ENCODE measurements around the gene TSPAN12. TPM values are rescaled to one million over a fixed set of nuclear protein-coding genes. Genes with fewer than 3 reads are reported as not detected.
A peak's percentile ranks its signal among the peaks of the same experiment; 100 is the strongest.

The TSPAN12 gene
- total RNA-seq, 2 donors from 2014 or later, result 6.9 to 9.9 TPM

DNA sequence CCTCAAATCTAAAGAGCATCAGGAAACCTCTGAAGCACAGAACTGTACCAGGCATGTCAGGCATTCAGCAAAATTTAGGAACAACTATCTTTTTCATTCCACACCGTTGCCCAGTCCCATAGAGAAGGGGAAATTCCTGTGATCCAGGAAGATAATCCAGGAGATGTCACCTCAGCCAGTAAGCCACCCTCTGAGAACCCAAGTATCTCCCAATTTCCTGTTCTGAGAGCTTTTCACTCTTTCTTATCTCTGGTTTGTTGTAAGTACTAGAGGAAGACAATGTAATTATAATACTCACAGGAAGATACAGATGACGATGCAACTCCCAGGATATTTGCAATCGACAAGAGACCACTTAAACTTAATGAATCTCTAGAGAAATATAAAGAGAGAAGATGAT lies 97.1 kb downstream of the TSPAN12 start:
- Histone ChIP-seq H3K4me1 (no peaks in the 10 kb centered on the region), H3K9me3 (no peaks in the 10 kb centered on the region), H3K36me3 (replicated peaks in 1 of 2; ENCODE audit: insufficient read depth in 1 of 2, low read depth in 2 of 2) (no peaks in the 10 kb centered on the region), H3K27ac (no peak overlapping the region), H3K4me3 (no peak overlapping the region), H3K27me3 (no peaks in the 10 kb centered on the region)
- TF ChIP-seq POLR2A (IDR thresholded peaks at IDR 0.05), result no peak
- TF ChIP-seq, protein P1, sequence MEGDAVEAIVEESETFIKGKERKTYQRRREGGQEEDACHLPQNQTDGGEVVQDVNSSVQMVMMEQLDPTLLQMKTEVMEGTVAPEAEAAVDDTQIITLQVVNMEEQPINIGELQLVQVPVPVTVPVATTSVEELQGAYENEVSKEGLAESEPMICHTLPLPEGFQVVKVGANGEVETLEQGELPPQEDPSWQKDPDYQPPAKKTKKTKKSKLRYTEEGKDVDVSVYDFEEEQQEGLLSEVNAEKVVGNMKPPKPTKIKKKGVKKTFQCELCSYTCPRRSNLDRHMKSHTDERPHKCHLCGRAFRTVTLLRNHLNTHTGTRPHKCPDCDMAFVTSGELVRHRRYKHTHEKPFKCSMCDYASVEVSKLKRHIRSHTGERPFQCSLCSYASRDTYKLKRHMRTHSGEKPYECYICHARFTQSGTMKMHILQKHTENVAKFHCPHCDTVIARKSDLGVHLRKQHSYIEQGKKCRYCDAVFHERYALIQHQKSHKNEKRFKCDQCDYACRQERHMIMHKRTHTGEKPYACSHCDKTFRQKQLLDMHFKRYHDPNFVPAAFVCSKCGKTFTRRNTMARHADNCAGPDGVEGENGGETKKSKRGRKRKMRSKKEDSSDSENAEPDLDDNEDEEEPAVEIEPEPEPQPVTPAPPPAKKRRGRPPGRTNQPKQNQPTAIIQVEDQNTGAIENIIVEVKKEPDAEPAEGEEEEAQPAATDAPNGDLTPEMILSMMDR (IDR thresholded peaks at IDR 0.05), result no peak
- 56 to 67% methylated on average over 3 of the region's 3 CpGs for WGBS, 2 donors
- intact Hi-C loops (cut with DNase I), result no loop called here
- ATAC-seq (no peak), DNase-seq (no peak)

DNA sequence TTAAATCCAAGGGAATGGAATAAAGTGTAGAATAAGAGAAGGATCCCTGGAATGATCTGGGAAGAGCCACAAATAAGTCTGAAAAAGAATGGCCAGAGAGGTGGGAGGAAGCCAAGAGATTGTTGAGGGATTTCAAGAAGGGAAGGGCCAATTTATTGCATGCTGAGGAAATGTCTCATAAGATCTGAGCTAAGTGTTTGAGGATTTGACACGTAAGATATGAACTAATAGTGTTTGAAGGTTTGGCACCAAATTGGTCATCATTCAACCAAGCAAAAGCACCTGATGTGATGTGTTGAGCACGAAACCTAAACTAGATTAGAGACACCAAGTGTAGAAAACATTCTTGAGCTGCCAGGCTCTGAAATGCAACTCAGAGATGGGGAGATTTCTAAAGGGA lies 97.9 kb downstream of the TSPAN12 start:
- H3K36me3 ChIP-seq (replicated peaks in 1 of 2; ENCODE audit: insufficient read depth in 1 of 2, low read depth in 2 of 2), result no peaks in the 10 kb centered on the region
- intact Hi-C loops (cut with DNase I), result no loop called here
- 50 to 58% methylated on average over 2 of the region's 2 CpGs for WGBS, 2 donors
- no peaks in the 10 kb centered on the region for H3K9me3 ChIP-seq
- DNase-seq (no peak), ATAC-seq (no peak)
- TF ChIP-seq, protein P1 (IDR thresholded peaks at IDR 0.05), result no peak
- TF ChIP-seq POLR2A (IDR thresholded peaks at IDR 0.05), result no peak
- H3K4me1 ChIP-seq, result no peaks in the 10 kb centered on the region
- no peak overlapping the region for H3K27ac ChIP-seq
- no peak overlapping the region for H3K4me3 ChIP-seq
- H3K27me3 ChIP-seq, result no peaks in the 10 kb centered on the region

DNA sequence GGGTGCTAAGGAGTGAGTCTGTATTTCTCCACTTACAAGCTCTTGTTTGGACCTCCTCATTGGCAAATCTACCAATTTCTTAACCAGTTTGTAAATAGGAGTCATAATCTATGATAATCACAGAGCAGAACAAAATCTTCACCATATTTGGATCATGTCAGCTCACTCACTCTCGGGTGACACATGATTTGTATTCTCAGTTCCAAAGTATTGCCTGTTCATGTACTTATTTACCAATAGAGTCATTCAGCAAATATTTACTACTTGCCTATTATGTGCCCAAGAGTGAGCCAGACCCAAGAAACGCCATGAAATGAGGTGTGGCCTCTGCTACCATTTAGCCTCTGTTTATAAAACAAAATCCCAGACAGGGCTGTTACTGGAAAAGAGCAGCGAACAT lies 114.8 kb downstream of the TSPAN12 start:
- H3K27ac ChIP-seq, result no peak overlapping the region
- H3K4me3 ChIP-seq, result no peak overlapping the region
- 58 to 66% methylated on average over 3 of the region's 3 CpGs for WGBS, 2 donors
- no peak for ATAC-seq
- intact Hi-C loops (cut with DNase I), result no loop called here
- peaks cover 6% of the 10 kb centered on the region for H3K4me1 ChIP-seq
- TF ChIP-seq POLR2A (IDR thresholded peaks at IDR 0.05), result no peak
- TF ChIP-seq, protein P1 (IDR thresholded peaks at IDR 0.05), result no peak
- H3K9me3 ChIP-seq, result no peaks in the 10 kb centered on the region
- H3K36me3 ChIP-seq (replicated peaks in 1 of 2; ENCODE audit: insufficient read depth in 1 of 2, low read depth in 2 of 2), result no peaks in the 10 kb centered on the region
- DNase-seq, result no peak
- no peaks in the 10 kb centered on the region for H3K27me3 ChIP-seq

DNA sequence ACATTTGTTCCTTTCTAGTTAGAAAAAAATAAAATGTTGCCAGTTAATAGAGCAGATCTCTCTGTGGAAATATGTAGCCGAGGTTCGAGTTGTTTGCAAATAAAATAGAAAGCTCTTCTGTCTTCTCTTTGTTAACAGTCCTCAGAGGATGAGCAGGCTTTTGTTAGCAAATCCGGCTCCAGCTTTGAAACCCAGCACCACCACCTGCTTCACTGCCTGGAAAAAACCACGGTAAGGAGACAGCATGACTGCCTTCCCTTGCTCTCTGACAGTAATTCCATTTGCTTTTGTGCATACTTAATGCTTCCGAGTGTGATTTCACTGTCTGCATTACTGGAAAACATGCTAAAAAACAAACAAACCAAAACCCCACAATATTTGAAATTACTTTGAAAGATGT lies 115.6 kb downstream of the TSPAN12 start:
- ATAC-seq (no peak), DNase-seq (no peak)
- intact Hi-C loops (cut with DNase I), result no loop called here
- WGBS, 2 donors, result 53% methylated on average over 5 of the region's 5 CpGs
- Histone ChIP-seq H3K27me3 (no peaks in the 10 kb centered on the region), H3K27ac (no peak overlapping the region), H3K4me3 (no peak overlapping the region), H3K4me1 (peaks cover 6% of the 10 kb centered on the region), H3K36me3 (replicated peaks in 1 of 2; ENCODE audit: insufficient read depth in 1 of 2, low read depth in 2 of 2) (no peaks in the 10 kb centered on the region), H3K9me3 (no peaks in the 10 kb centered on the region)
- TF ChIP-seq POLR2A (IDR thresholded peaks at IDR 0.05), result no peak
- TF ChIP-seq, protein P1 (IDR thresholded peaks at IDR 0.05), result no peak

DNA sequence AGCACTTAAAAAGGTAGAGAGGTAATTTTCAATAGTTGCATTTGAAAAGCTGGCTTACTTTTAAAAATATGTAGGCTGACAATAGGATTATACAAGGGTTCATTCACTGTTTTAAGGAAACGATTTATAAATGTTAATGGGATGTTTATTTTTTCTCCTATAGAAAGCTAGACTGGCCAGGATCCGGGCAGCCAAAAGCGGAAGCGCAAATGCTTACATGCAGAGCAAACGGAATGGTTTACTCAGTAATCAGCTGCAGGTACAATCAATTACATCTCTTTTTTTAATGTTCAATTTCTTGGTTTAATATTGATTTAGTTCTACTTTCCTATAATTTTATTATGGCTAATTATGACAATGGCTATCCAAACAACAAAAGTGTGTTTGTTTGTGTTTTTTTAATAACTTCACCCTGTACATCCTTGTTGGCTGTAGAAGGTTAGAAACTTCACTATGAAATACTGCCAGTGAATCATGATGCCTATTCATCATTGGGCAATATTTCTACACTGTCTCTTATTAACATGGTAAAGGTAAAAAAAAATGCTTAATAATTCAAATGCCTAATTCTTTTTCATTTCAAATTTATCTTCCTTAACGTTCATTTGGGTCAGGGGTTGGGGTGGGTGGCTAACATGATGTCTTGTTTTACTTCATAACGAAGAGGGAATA lies 116.4 kb downstream of the TSPAN12 start:
- intact Hi-C loops (cut with DNase I), result no loop called here
- H3K4me1 ChIP-seq, result peaks cover 6% of the 10 kb centered on the region
- peak overlapping the region in 2 of 4 donors; percentile 5 to 10 for H3K27ac ChIP-seq

More for the DNA sequence above, 116.4 kb downstream of the TSPAN12 start:
- no peak for TF ChIP-seq POLR2A (IDR thresholded peaks at IDR 0.05)
- TF ChIP-seq, protein P1 (IDR thresholded peaks at IDR 0.05), result no peak
- Histone ChIP-seq H3K36me3 (replicated peaks in 1 of 2; ENCODE audit: insufficient read depth in 1 of 2, low read depth in 2 of 2) (no peaks in the 10 kb centered on the region), H3K27me3 (no peaks in the 10 kb centered on the region), H3K9me3 (no peaks in the 10 kb centered on the region), H3K4me3 (no peak overlapping the region)
- ATAC-seq (no peak), DNase-seq (peak in 1 of 4 donors; percentile 14)
- WGBS, 2 donors, result 16 to 26% methylated on average over 7 of the region's 7 CpGs
